Breast epithelium (tissue), 4 donors: ENCODE data around the gene PROCA1. TPM values are rescaled to one million over a fixed set of nuclear protein-coding genes. Genes with fewer than 3 reads are reported as not detected.
"Not testable (repeated sequence)": the region's sequence is repeated elsewhere in the genome, so short reads cannot be mapped to it uniquely, and the experiment has no call there.

Source experiments
- DNase-seq, 2 donors: peaks; one replicate each; pipeline ENCODE4 v3.0.0-alpha.2; 2019; ENCODE audit warnings: low spot score in 2 of 2
- H3K27ac ChIP-seq, 2 donors: fragments of 200-600 bp; sonication (generic) in 1 of 2; one replicate each; pipeline ENCODE4 v1.5.1; 2016 to 2019; ENCODE audit warnings: mild to moderate bottlenecking in 1 of 2
- H3K27me3 ChIP-seq, 2 donors: fragments of 200-600 bp; sonication (generic) in 1 of 2; one replicate each; pipeline versions ENCODE4 v1.5.1 to v1.6.0; 2017 to 2019; ENCODE audit warnings: control low read depth in 1 of 2, mild to moderate bottlenecking in 1 of 2
- H3K36me3 ChIP-seq: fragments of 200-600 bp; one replicate; pipeline ENCODE4 v1.5.1; 2019
- H3K4me1 ChIP-seq, 2 donors: fragments of 200-600 bp; sonication (generic); one replicate each; pipeline ENCODE4 v1.5.1; 2016 to 2019; ENCODE audit warnings: control low read depth in 1 of 2
- H3K4me3 ChIP-seq, 3 donors: fragments of 200-600 bp; sonication (generic); 1 replicate in 2 of 3; 2 replicates in 1 of 3; pipeline ENCODE4 v1.5.1; 2016 to 2019; ENCODE audit warnings: mild to moderate bottlenecking in 3 of 3, moderate library complexity in 2 of 3
- H3K9me3 ChIP-seq, 2 donors: fragments of 200-600 bp; sonication (generic) in 1 of 2; one replicate each; pipeline ENCODE4 v1.5.1; 2016 to 2019; ENCODE audit warnings: control low read depth in 1 of 2
- CTCF ChIP-seq, 3 donors: fragments of 450-650 bp; IDR thresholded peaks; one replicate each; pipeline ENCODE4 v1.5.1; 2016 to 2017; ENCODE audit warnings: antibody characterized with exemption in 3 of 3, mild to moderate bottlenecking in 3 of 3, moderate library complexity in 3 of 3
- POLR2A ChIP-seq: fragments of 450-650 bp; IDR thresholded peaks from one replicate; pipeline ENCODE4 v1.6.1; 2016; ENCODE audit warnings: antibody characterized with exemption, mild to moderate bottlenecking, moderate library complexity
- POLR2AphosphoS5 ChIP-seq, 3 donors: sonication (generic); formaldehyde crosslinking; IDR thresholded peaks; one replicate each; pipeline ENCODE4 v1.6.1; 2017; ENCODE audit warnings: antibody characterized with exemption in 3 of 3
- intact Hi-C: fragments of 100-400 bp; cut with DNase I; formaldehyde crosslinking; loops from one replicate; pipeline ENCODE4 v1.15.1; 2023; ENCODE audit warnings: low total_unique reads
- total RNA-seq, 3 donors: library from RNA; depleted of rRNA; stranded (reverse); fragments of >200 nt; gene quantifications; one replicate each; pipeline ENCODE4 v1.1.0, GENCODE V29; 2016

The PROCA1 gene
- total RNA-seq, 3 donors from 2014 or later, result 1.6 to 2.3 (median 1.6) TPM

- Histone ChIP-seq H3K36me3 (no peaks in the 10 kb centered on the region), H3K27me3 (no peaks in the 10 kb centered on the region), H3K4me3 (peak overlapping the region; percentile 80 to 87 (median 86)), H3K9me3 (no peaks in the 10 kb centered on the region), H3K4me1 (peaks cover 0 to 15% of the 10 kb centered on the region in 2 donors), H3K27ac (peak overlapping the region; percentile 97 to 99)
- TF ChIP-seq CTCF (IDR thresholded peaks at IDR 0.05) (no peak), POLR2AphosphoS5 (IDR thresholded peaks at IDR 0.05) (no peak), POLR2A (no peak)
- DNase-seq, result no peak
- intact Hi-C loops, result no loop called here
Measured at GRCh38 chr17:28662527-28662829, 49.2 kb downstream of the PROCA1 start.

- H3K27ac ChIP-seq, result peak within 1 kb of the TSS; percentile 97 to 99
- H3K27me3 ChIP-seq, result no peaks in the 10 kb centered on the region
- intact Hi-C loops, result no loop called here
- DNase-seq, result peak; percentile 85 to 91
- no peaks in the 10 kb centered on the region for H3K9me3 ChIP-seq
- peak within 1 kb of the TSS; percentile 80 to 87 (median 86) for H3K4me3 ChIP-seq
- TF ChIP-seq CTCF (IDR thresholded peaks at IDR 0.05) (no peak), POLR2A (peak; percentile 90), POLR2AphosphoS5 (IDR thresholded peaks at IDR 0.05) (peak; percentile 93 to 100 (median 94))
- H3K36me3 ChIP-seq, result no peaks in the 10 kb centered on the region
- H3K4me1 ChIP-seq, result peaks cover 0 to 15% of the 10 kb centered on the region in 2 donors
Measured at GRCh38 chr17:28661635-28662526, 49.8 kb downstream of the PROCA1 start, which contains the start of the genes SDF2 and SUPT6H. SDF2 (minus strand) TSS chr17:28661906; CDS start chr17:28661876, 30 bp downstream. SUPT6H (plus strand) TSS chr17:28662205; CDS start chr17:28673402, 11,197 bp downstream.

GRCh38 chr17:28659497-28659881 lies 52.2 kb downstream of the PROCA1 start:
- H3K4me3 ChIP-seq, DNase-seq, H3K36me3 ChIP-seq, H3K27me3 ChIP-seq, H3K27ac ChIP-seq, intact Hi-C loops, H3K9me3 ChIP-seq: not testable (repeated sequence)
- peaks cover 0 to 13% of the 10 kb centered on the region in 2 donors for H3K4me1 ChIP-seq

GRCh38 chr17:28658766-28659496 lies 52.8 kb downstream of the PROCA1 start:
- DNase-seq, intact Hi-C loops, H3K36me3 ChIP-seq: not testable (repeated sequence)

GRCh38 chr17:28658342-28658741 lies 53.3 kb downstream of the PROCA1 start:
- DNase-seq, H3K9me3 ChIP-seq, H3K36me3 ChIP-seq, intact Hi-C loops, H3K4me1 ChIP-seq, H3K27ac ChIP-seq, H3K4me3 ChIP-seq, H3K27me3 ChIP-seq: not testable (repeated sequence)

More at GRCh38 chr17:28658766-28659496, 52.8 kb downstream of the PROCA1 start:
- H3K27me3 ChIP-seq, H3K9me3 ChIP-seq, H3K4me1 ChIP-seq, H3K27ac ChIP-seq, H3K4me3 ChIP-seq: not testable (repeated sequence)

GRCh38 chr17:28657756-28658155 lies 53.9 kb downstream of the PROCA1 start:
- H3K36me3 ChIP-seq, result no peaks in the 10 kb centered on the region
- intact Hi-C loops, result no loop called here

More at GRCh38 chr17:28657756-28658155, 53.9 kb downstream of the PROCA1 start:
- Histone ChIP-seq H3K27ac (no peak overlapping the region), H3K4me3 (no peak overlapping the region), H3K27me3 (no peaks in the 10 kb centered on the region), H3K9me3 (no peaks in the 10 kb centered on the region), H3K4me1 (no peaks in the 10 kb centered on the region)
- no peak for TF ChIP-seq CTCF (IDR thresholded peaks at IDR 0.05)
- no peak for TF ChIP-seq POLR2AphosphoS5 (IDR thresholded peaks at IDR 0.05)
- no peak for TF ChIP-seq POLR2A
- no peak for DNase-seq
